Measurements from ENCODE around the gene ZIC2.
"Not testable (repeated sequence)": the region's sequence is repeated elsewhere in the genome, so short reads cannot be mapped to it uniquely, and the experiment has no call there.

The ZIC2 gene

DNA sequence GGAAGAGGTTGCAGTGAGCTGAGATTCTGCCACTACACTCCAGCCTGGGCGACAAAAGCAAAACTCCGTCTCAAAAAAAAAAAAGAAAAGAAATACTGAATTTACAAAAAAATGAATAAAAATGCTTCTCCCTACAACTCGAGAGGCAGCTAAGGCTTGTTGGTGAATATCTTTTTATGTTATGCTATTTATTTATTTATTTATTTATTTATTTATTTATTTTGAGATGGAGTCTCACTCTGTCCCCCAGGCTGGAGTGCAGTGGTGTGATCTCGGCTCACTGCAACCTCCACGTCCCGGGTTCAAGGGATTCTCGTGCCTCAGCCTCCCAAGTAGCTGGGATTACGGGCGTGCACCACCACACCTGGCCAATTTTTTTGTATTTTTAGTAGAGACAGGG, 51.1 kb downstream of the ZIC2 start:
- not testable (repeated sequence) for DNase-seq

DNA sequence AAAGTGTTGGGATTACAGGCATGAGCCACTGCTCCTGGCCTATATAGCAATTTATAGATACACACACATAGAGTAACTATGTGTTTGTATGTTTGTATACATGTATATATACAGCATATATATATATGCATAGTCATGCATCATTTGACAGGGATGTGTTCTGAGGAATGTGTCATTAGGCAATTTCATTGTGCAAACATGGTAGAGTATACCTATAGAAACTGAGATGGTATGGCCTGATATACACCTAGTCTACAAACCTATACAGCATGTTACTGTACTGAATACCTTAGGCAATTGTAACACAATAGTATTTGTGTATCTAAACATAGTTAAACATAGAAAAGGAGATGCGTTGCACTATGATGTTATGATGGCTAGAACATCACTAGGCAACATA, 54.4 kb downstream of the ZIC2 start:
- no peak for DNase-seq
